Activated naive CD4-positive, alpha-beta T cell treated with anti-CD3 and anti-CD28 coated beads for 36 hours (primary cell): ENCODE results near the gene SLBP. TPM values are rescaled to one million over a fixed set of nuclear protein-coding genes. Genes with fewer than 3 reads are reported as not detected.

Experiments used
- CTCF ChIA-PET: fragments of 350-600 bp; sonication (Branson Sonifier 250); formaldehyde crosslinking; loops from one replicate; lab custom pipeline; 2021; ENCODE audit warnings: antibody characterized with exemption; lab: Charles Lee
- DNase-seq: peaks from one replicate; pipeline ENCODE4 v3.0.0-alpha.2; 2020
- H3K27ac Mint-ChIP-seq: one replicate; pipeline ENCODE4 v1.8.0; 2021; ENCODE audit warnings: mild to moderate bottlenecking, mixed read lengths
- H3K27me3 Mint-ChIP-seq: one replicate; pipeline ENCODE4 v1.8.0; 2021; ENCODE audit warnings: low read depth, mixed read lengths
- H3K36me3 Mint-ChIP-seq: one replicate; pipeline ENCODE4 v1.8.0; 2021; ENCODE audit warnings: low read depth, mixed read lengths
- H3K4me1 Mint-ChIP-seq: one replicate; pipeline ENCODE4 v1.8.0; 2021; ENCODE audit warnings: low read depth, mixed read lengths
- H3K4me3 Mint-ChIP-seq: one replicate; pipeline ENCODE4 v1.8.0; 2021; ENCODE audit warnings: mild to moderate bottlenecking, moderate library complexity, mixed read lengths
- H3K9me3 Mint-ChIP-seq: one replicate; pipeline ENCODE4 v1.8.0; 2021; ENCODE audit warnings: mixed read lengths
- intact Hi-C: fragments of 100-400 bp; cut with micrococcal nuclease; formaldehyde crosslinking; loops from one replicate; pipeline ENCODE4 v1.15.1; 2023
- total RNA-seq, 2 experiments: library from RNA; stranded (reverse); gene quantifications; one replicate each; pipeline ENCODE4 v1.2.3, GENCODE V29; 2021

The SLBP gene
- total RNA-seq, 2 experiments from 2014 or later: 75.4 to 77.1 TPM

GRCh38 chr4:1693131-1693896 is 18.8 kb downstream of the SLBP start:
- H3K9me3 Mint-ChIP-seq: no peaks in the 10 kb centered on the region

GRCh38 chr4:1691737-1692373 is 20.3 kb downstream of the SLBP start:
- Mint-ChIP-seq H3K36me3 (peaks cover 50% of the 10 kb centered on the region), H3K9me3 (no peaks in the 10 kb centered on the region), H3K27me3 (no peaks in the 10 kb centered on the region), H3K27ac (no peak overlapping the region), H3K4me1 (peaks cover 3% of the 10 kb centered on the region), H3K4me3 (no peak overlapping the region)
- intact Hi-C loops: no loop called here
- CTCF ChIA-PET: interaction anchor here (1.5 to 4.9 kb wide), 4 partner anchors 12 to 33 kb away, joined by 4 to 58 read pairs (median 24); no protein-coding TSS in a partner anchor
- no peak for DNase-seq

More at GRCh38 chr4:1693131-1693896, 18.8 kb downstream of the SLBP start:
- Mint-ChIP-seq H3K4me1 (peaks cover 3% of the 10 kb centered on the region), H3K4me3 (no peak overlapping the region), H3K36me3 (peaks cover 56% of the 10 kb centered on the region), H3K27ac (peak overlapping the region; percentile 25), H3K27me3 (no peaks in the 10 kb centered on the region)
- intact Hi-C loops: loop anchor here (1.0 kb wide), 3 partner anchors 18 to 117 kb away; no protein-coding TSS in a partner anchor
- CTCF ChIA-PET: interaction anchor here (0.5 to 4.9 kb wide), 30 partner anchors 8 to 778 kb away, joined by 3 to 77 read pairs (median 4); partner anchors contain the start of genes SLBP, TACC3 and TMEM129
- peak; percentile 80 for DNase-seq

- H3K27me3 Mint-ChIP-seq: no peaks in the 10 kb centered on the region
- no peaks in the 10 kb centered on the region for H3K9me3 Mint-ChIP-seq
- H3K36me3 Mint-ChIP-seq: peaks cover 46% of the 10 kb centered on the region
- H3K4me3 Mint-ChIP-seq: no peak overlapping the region
- no peak overlapping the region for H3K27ac Mint-ChIP-seq
- CTCF ChIA-PET: interaction anchor here (0.6 to 4.9 kb wide), 3 partner anchors 18 to 65 kb away, joined by 3 to 58 read pairs (median 4); no protein-coding TSS in a partner anchor
- peaks cover 3% of the 10 kb centered on the region for H3K4me1 Mint-ChIP-seq
- no peak for DNase-seq
- intact Hi-C loops: no loop called here
Observed at GRCh38 chr4:1690698-1691097, 21.4 kb downstream of the SLBP start.

GRCh38 chr4:1686440-1687036 is 25.6 kb downstream of the SLBP start:
- no peak for DNase-seq
- intact Hi-C loops: no loop called here
- H3K4me1 Mint-ChIP-seq: peaks cover 12% of the 10 kb centered on the region
- peak overlapping the region; percentile 28 for H3K4me3 Mint-ChIP-seq
- no peaks in the 10 kb centered on the region for H3K9me3 Mint-ChIP-seq
- H3K27me3 Mint-ChIP-seq: no peaks in the 10 kb centered on the region
- CTCF ChIA-PET: interaction anchor here (0.6 kb wide), 1 partner anchor 15 kb away, joined by 3 read pairs; no protein-coding TSS in a partner anchor
- no peak overlapping the region for H3K27ac Mint-ChIP-seq
- peaks cover 16% of the 10 kb centered on the region for H3K36me3 Mint-ChIP-seq

GRCh38 chr4:1685235-1686150 is 26.6 kb downstream of the SLBP start:
- Mint-ChIP-seq H3K36me3 (peaks cover 7% of the 10 kb centered on the region), H3K27me3 (no peaks in the 10 kb centered on the region), H3K4me3 (no peak overlapping the region), H3K4me1 (peaks cover 12% of the 10 kb centered on the region), H3K9me3 (no peaks in the 10 kb centered on the region), H3K27ac (no peak overlapping the region)
- intact Hi-C loops: loop anchor here (2.0 kb wide), 2 partner anchors 35 to 105 kb away; partner anchors contain the start of genes TACC3 and TMEM129
- DNase-seq: no peak
- CTCF ChIA-PET: interaction anchor here (1.0 kb wide), 1 partner anchor 8 kb away, joined by 3 read pairs; no protein-coding TSS in a partner anchor

GRCh38 chr4:1684506-1685234 is 27.4 kb downstream of the SLBP start:
- peaks cover 3% of the 10 kb centered on the region for H3K36me3 Mint-ChIP-seq
- peak; percentile 94 for DNase-seq
- H3K9me3 Mint-ChIP-seq: no peaks in the 10 kb centered on the region
- H3K4me3 Mint-ChIP-seq: peak overlapping the region; percentile 36
- intact Hi-C loops: loop anchor here (1.0 to 5.0 kb wide), 5 partner anchors 28 to 977 kb away; partner anchors contain the start of genes GAK, PCGF3, SLBP and TACC3
- H3K4me1 Mint-ChIP-seq: peaks cover 12% of the 10 kb centered on the region
- H3K27ac Mint-ChIP-seq: no peak overlapping the region
- CTCF ChIA-PET: interaction anchor here (1.0 kb wide), 1 partner anchor 9 kb away, joined by 3 read pairs; no protein-coding TSS in a partner anchor
- no peaks in the 10 kb centered on the region for H3K27me3 Mint-ChIP-seq

- intact Hi-C loops: loop anchor here (1.0 to 5.0 kb wide), 5 partner anchors 28 to 977 kb away; partner anchors contain the start of genes GAK, PCGF3, SLBP and TACC3
- peak; percentile 32 for DNase-seq
- H3K36me3 Mint-ChIP-seq: peaks cover under 1% of the 10 kb centered on the region
- no peaks in the 10 kb centered on the region for H3K9me3 Mint-ChIP-seq
- H3K4me3 Mint-ChIP-seq: peak within 1 kb of the TSS; percentile 81
- H3K4me1 Mint-ChIP-seq: peaks cover 12% of the 10 kb centered on the region
- no peak within 1 kb of the TSS for H3K27ac Mint-ChIP-seq
- CTCF ChIA-PET: interaction anchor here (0.7 to 1.9 kb wide), 2 partner anchors 10 to 423 kb away, joined by 3 to 6 read pairs; no protein-coding TSS in a partner anchor
- no peaks in the 10 kb centered on the region for H3K27me3 Mint-ChIP-seq
Observed at GRCh38 chr4:1683736-1684505, 28.2 kb downstream of the SLBP start, which contains the start of gene FAM53A. Gene FAM53A (minus strand): TSS chr4:1684313. CDS start chr4:1668741, 15,572 bp downstream.

- peaks cover 12% of the 10 kb centered on the region for H3K4me1 Mint-ChIP-seq
- peak overlapping the region; percentile 81 for H3K4me3 Mint-ChIP-seq
- no peak overlapping the region for H3K27ac Mint-ChIP-seq
- H3K9me3 Mint-ChIP-seq: no peaks in the 10 kb centered on the region
- CTCF ChIA-PET: interaction anchor here (0.7 to 1.9 kb wide), 2 partner anchors 10 to 423 kb away, joined by 3 to 6 read pairs; no protein-coding TSS in a partner anchor
- DNase-seq: no peak
- H3K36me3 Mint-ChIP-seq: no peaks in the 10 kb centered on the region
- H3K27me3 Mint-ChIP-seq: no peaks in the 10 kb centered on the region
- intact Hi-C loops: loop anchor here (5.0 kb wide), 2 partner anchors 751 to 976 kb away; partner anchors contain the start of genes GAK, PCGF3 and TMEM175
Observed at GRCh38 chr4:1683261-1683735, 28.8 kb downstream of the SLBP start.

GRCh38 chr4:1682860-1683259 is 29.3 kb downstream of the SLBP start:
- no peaks in the 10 kb centered on the region for H3K36me3 Mint-ChIP-seq
- CTCF ChIA-PET: interaction anchor here (1.9 kb wide), 1 partner anchor 11 kb away, joined by 6 read pairs; no protein-coding TSS in a partner anchor
- peak overlapping the region; percentile 81 for H3K4me3 Mint-ChIP-seq
- peak overlapping the region; percentile 33 for H3K27ac Mint-ChIP-seq
- H3K4me1 Mint-ChIP-seq: peaks cover 12% of the 10 kb centered on the region
- intact Hi-C loops: loop anchor here (5.0 kb wide), 2 partner anchors 751 to 976 kb away; partner anchors contain the start of genes GAK, PCGF3 and TMEM175
- H3K9me3 Mint-ChIP-seq: no peaks in the 10 kb centered on the region
- no peak for DNase-seq
- H3K27me3 Mint-ChIP-seq: no peaks in the 10 kb centered on the region

DNA sequence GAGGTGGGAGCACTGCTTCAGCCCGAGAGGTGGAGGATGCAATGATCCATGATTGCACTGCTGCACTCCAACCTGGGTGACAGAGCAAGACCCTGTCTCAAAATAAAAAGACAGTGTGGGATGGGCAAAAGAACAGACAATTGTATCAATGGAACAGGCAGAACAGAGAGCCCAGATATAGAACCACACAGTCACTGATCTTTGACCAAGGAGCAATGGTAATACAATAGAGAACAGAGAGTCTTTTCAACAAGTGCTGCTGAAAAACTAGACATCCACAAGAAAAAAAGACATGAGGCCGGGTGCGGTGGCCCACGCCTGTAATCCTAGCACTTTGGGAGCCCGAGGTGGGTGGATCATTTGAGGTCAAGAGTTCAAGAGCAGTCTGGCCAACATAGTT is 33.9 kb downstream of the SLBP start:
- CTCF ChIA-PET: interaction anchor here (2.7 kb wide), 1 partner anchor 15 kb away, joined by 9 read pairs; no protein-coding TSS in a partner anchor
- peaks cover 9% of the 10 kb centered on the region for H3K4me1 Mint-ChIP-seq

More for the DNA sequence above, 33.9 kb downstream of the SLBP start:
- DNase-seq: no peak
- Mint-ChIP-seq H3K4me3 (no peak overlapping the region), H3K36me3 (no peaks in the 10 kb centered on the region), H3K9me3 (no peaks in the 10 kb centered on the region), H3K27ac (no peak overlapping the region), H3K27me3 (no peaks in the 10 kb centered on the region)
- intact Hi-C loops: no loop called here
